NCI-H2029 treated with DMSO at 0.1 percent for 48 hours (cell line): ENCODE measurements around the gene ZNG1B.
"Not testable (repeated sequence)": the region's sequence is repeated elsewhere in the genome, so short reads cannot be mapped to it uniquely, and the experiment has no call there.

Experiments used
- DNase-seq: peaks from one replicate; lab custom pipeline; 2025; lab: John Stamatoyannopoulos, UW

ZNG1B gene

GRCh38 chr2:113503094-113504042, 65.9 kb downstream of the ZNG1B start:
- DNase-seq = not testable (repeated sequence)

GRCh38 chr2:113504081-113504480, 66.6 kb downstream of the ZNG1B start:
- not testable (repeated sequence) for DNase-seq

DNA sequence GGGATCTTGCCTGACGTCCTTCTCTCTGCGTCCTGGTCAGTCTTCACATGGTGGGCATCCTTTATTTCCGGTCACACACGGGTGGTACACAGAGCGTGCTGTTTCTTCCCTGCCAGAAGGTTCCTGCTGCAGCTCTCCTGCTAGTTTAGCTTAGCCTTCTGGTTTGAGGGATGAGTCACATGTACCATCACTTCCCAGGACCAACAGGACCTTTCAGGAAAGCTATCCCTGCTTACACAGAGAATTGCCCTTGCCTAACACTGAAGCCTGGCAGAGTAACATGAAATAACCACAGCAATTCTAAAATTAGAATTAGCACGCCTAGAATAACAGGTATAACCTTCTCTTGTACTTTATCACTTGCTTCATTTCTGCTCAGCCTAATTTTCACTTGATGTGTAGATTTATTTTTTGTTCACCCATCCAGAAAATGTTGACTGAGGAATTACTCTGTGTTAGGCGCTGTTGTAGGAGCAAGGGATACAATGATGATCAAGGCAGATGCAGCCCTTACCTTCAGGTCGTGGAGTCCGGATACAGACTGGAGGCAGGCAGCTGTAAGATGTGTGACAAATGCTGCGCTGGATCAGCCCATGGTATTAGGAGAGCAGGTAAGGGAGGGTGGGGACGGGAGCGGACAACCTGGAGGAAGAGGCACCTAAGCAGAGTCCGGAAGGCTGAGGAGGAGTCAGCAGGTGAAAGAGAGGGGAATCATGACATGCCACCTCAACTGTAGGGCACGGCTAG, 70.1 kb downstream of the ZNG1B start:
- not testable (repeated sequence) for DNase-seq

DNA sequence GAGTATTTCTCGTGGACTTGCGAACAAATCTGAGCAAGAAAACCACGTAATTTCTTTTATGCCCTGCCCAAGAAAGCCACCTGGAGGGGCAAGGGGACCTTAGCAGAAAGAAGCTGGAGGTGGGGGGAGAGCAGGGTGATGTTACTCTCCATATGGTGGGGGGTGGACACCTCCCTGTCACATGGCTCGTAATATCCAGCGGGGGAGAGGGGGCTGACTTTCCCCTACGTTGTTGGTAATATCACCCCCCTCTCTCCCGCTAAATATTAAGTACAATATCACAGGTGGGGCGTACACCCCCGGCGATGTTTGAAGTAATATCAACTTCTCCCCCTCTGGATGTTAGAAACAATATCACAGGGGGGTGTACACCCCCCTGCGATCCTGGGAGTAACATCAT, 70.7 kb downstream of the ZNG1B start:
- not testable (repeated sequence) for DNase-seq

DNA sequence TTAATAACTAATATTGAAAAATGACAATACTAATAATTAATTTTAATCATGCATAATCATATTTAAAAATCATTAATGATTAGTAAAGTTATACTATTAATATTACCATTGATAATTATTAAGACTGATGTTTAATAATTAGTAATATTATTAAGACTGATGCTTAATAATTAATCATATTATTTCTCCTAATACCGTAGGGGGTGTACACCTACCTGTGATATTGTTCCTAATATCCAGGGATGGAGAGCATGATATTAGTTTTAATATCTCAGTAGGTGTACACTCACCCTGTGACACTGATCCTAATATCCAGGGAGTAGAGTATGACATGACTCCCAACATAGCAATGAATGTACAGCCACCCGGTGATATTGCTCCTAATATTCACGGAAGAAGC, 73.4 kb downstream of the ZNG1B start:
- not testable (repeated sequence) for DNase-seq

- DNase-seq = not testable (repeated sequence)
These were observed 74.4 kb downstream of the ZNG1B start for GRCh38 chr2:113511859-113512258.

DNA sequence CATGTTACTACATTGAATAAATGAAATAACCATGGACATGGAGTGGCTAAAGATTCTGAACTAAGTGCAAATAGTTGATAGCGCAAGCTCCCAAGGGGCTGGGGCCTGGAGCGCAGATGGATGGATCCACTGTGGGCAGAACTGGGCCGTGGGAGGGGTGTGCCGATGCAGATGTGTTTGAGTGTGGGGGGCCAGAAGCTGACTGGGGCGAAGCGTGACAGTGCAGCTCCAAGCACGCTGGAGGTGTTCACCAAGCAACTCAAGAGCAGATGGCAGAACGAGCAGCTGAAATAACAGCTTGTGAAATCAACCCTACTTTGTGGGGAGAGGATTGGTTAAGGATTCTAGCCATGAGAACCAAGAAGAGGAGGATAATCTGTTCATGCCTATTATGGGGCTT, 78.0 kb downstream of the ZNG1B start:
- DNase-seq = not testable (repeated sequence)

GRCh38 chr2:113515995-113516394, 78.5 kb downstream of the ZNG1B start:
- not testable (repeated sequence) for DNase-seq

GRCh38 chr2:113517025-113517424, 79.5 kb downstream of the ZNG1B start:
- not testable (repeated sequence) for DNase-seq

DNA sequence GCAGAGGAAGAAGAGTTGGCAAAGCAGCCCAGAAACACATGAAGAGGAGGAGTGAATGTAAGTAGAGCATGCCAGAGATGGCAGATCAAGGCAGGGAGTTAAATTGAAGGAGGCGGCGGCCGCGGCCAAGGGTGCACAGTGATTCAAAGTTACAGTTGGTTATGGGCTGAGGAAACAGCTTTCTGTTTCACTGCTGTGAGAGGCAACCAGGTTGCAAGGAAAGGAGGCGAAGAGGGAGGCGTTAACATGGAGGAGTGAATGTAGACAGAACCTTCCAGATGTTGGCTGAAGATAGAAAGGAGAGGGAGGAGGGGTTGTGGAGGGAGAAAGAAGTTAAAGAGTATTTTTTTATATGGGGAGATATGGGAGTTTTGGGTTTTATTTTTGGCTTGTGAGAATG, 83.3 kb downstream of the ZNG1B start:
- not testable (repeated sequence) for DNase-seq

GRCh38 chr2:113521492-113521891, 84.0 kb downstream of the ZNG1B start:
- not testable (repeated sequence) for DNase-seq

GRCh38 chr2:113524986-113525385, 87.5 kb downstream of the ZNG1B start:
- DNase-seq = not testable (repeated sequence)

DNA sequence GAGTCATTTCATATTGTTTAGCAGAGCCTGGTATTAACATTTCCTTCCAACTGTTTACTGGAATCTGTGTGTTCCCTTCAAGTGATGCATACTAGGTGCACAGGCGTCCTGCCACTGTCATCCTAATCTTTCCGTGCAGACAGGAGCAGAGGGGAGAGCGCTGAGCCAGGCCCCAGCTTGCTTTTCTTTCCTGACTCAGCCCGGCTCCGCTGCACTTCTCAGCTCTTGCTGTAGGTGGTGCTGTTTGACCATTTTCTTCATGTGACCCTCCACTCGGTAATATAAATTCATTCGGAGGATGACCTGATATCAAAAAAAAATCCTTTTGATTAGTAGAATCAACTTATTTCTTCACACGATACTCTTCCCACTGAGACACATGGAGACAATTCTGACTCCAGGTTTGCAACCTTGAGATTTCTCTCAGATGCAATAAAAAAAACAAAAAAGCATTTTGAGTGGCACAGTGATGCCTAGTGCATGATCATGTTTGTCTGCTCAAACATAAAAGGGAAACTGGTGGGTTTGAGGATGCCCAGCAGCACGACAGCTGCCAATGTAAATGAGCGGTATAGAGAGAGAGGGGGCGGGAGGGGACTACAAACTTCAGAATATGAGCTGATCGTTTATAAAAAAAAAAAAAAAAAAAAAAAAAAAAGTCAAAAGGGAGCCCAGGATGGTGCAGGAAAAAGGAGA, 90.0 kb downstream of the ZNG1B start:
- DNase-seq = not testable (repeated sequence)

DNA sequence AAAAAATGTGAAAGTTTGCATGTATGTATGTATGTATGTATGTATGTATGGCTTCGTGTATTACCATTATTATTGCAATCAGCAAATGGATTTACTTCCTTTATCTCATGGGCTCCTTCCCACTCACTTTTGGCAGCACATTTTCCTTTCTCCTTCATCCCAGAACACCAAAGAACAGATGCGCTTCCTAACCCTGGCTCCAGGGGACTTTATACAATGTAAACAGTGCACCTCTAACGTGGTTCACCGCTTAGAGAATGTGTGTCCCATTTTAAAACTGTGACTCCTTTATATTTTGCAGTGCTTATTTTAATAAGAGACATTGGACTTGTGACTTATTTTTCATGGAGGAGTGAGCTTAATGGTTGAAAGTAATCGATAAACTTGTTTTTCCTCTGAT, 90.6 kb downstream of the ZNG1B start:
- DNase-seq = not testable (repeated sequence)

GRCh38 chr2:113528904-113529303, 91.4 kb downstream of the ZNG1B start:
- DNase-seq = not testable (repeated sequence)

- DNase-seq = not testable (repeated sequence)
These were observed 95.5 kb downstream of the ZNG1B start for GRCh38 chr2:113532991-113533390.

DNA sequence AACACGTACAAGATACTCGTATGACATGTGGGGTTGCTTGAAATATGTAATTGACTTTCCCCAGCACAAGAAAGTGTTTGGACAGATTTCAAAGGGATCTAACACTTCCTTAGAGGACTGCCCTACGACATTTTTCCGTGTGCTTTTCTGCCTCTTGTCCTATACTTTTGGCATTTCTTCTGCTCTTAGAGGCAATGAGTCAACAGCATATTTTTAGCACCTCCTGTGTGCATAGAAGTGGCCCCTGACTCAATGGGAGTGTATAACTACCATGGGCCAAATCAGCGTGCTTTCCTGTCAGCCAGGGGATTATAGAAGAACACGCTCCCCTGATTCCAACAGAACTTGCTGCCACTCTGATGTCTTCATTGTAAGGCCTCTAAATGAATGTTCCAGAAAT, 99.1 kb downstream of the ZNG1B start:
- DNase-seq = not testable (repeated sequence)

- not testable (repeated sequence) for DNase-seq
These were observed 103.3 kb downstream of the ZNG1B start for GRCh38 chr2:113540834-113541203.

- DNase-seq = not testable (repeated sequence)
These were observed 103.9 kb downstream of the ZNG1B start for GRCh38 chr2:113541204-113541975.

DNA sequence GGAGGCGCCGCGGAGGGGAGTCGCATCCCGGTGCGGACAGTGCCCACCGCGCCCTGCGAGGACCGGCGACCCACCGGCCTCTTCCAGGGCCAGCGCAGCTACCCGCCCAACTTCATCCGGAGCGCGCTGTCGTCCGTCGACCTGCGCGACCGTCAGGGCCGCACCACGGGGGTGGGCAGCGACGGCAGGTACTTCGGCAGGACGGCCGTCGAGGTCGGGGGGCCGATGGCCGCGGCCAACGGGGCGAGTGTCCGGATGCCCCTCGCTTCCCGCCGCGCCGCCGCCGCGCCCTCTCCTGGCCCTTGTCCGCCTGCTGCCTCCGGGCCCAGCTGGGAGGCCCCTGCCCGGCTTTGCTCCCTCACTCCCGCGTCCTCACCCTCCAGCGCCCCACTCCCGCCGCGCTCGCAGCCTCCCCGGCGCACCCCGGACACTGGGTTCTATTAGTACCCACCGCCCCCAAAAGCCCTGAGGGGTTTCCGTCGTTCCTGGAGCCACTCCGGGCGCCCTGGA, 104.5 kb downstream of the ZNG1B start:
- not testable (repeated sequence) for DNase-seq

DNA sequence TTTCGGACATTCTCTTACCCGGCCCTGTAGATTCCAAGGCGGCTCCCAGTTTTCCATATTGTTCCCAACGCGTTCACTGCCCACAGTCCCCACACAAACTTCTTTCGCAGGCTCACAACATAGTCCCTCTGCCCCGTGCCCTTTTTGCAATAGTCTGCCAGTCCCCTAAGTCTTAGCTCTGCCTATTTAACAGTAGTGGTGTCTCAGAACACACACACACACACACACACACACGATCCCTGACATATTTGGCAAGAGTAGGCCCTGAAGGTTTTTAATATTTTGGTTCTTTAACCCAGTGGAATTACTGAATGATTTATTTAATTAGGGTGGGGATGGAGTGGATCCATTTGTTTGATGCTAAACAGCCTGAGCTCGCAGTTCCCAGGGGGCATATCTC, 105.0 kb downstream of the ZNG1B start:
- not testable (repeated sequence) for DNase-seq
